ENCODE results near the gene SVOP.
"Not testable (repeated sequence)": the region's sequence is repeated elsewhere in the genome, so short reads cannot be mapped to it uniquely, and the experiment has no call there.

SVOP gene

DNA sequence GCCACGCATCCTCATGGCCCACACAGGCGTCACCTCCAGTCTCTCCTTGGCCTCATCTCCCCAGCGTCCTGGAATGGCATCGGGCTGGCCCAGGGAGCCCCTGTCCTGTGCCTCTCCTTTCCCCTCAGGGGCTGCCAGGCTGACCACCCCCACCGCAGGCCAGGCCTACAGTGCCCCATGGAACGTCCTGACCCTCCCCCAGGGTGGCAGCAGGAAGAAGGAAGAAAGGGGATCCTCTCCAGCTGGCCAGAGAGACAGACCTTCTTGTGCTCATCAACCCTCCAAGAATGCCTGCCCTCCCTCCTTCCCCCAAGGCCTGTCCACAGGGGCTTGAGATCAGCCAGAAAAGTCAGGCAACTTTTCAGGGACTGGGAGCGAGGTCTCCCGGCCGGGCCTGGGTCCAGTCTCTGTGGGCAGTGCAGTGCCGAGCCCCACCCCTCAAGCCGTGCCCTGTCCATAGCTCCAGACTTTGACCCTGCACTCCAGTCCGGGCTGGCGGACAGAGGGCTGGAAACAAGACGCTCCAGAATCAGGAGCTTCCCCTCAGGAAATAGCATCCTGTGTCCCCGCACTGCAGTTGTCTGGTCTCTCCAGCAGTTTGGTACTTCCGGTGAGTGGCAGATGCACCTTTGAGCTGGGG, 141.1 kb downstream of the SVOP start, which contains the start of gene DAO:
TSS of gene DAO (plus strand) at position 478 of the 640 bp plus-strand sequence. CDS start 4,915 bp downstream, outside the sequence.
- DNase-seq: no peak

DNA sequence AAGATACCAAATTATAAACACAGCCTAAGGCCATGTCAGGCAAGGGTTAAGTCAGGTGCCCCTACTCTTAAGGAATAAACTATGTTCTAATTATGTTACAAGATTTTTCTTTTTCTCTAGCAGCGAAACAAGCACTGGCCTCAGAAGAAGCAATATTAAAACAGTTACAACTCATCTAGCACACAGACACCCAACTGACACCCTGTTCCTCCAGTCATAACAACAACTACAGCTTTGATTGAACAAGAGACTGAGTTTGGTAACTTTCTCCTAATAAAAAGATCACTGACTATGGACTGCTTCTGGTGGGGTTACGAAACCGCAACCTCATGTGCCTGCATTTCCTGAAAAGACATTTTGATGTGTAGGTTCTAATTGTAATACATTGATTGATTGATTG, 144.3 kb downstream of the SVOP start:
- no peak for DNase-seq

DNA sequence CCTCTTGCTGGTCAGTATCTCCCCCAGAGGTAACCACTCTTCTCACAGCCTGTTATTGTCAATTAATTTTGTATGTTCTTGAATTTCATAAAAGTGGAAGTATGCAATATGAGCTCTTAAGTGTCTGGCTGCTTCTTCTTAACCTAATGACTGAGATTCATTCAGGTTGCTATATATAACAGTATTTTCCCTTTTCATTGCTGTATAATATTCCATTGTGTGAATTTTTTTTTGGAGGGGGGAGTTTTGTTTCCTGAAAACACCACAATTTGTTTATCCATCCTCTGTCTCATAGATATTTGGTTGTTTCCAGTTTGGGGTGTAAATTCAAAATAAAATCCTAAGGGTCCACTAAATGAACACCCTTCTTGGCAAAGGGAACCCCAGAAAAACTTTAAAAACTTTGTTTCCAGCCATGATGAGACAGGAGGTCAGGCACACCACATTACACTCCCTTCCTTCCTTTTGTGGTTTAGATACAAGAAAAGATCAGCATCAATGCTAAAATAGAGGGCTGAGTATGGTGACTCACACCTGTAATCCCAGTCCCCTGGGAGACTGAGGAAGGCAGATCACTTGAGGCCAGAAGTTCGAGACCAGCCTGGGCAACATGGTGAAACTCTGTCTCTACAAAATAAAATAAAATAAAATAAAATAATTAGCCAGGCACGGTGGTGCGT, 145.0 kb downstream of the SVOP start:
- no peak for DNase-seq

DNA sequence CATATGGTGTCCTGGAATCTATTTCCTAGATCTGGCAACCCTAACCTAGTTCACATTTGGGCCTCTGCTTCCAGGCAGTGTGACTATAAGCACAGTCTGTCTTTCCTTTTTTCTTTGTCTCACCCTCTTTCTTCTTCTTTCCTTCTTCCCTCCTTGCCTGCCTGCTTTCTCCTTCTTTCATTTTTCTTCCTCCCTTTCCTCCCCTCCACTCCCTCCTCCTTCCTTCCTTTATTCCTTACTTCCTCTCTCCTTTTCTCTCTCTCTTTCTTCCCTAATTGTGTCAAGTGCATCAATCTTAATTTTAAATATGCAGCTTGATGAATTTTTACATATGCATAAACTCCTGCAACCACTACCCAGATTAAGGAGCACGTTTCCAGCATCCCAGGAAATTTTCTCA, 145.6 kb downstream of the SVOP start:
- no peak for DNase-seq

DNA sequence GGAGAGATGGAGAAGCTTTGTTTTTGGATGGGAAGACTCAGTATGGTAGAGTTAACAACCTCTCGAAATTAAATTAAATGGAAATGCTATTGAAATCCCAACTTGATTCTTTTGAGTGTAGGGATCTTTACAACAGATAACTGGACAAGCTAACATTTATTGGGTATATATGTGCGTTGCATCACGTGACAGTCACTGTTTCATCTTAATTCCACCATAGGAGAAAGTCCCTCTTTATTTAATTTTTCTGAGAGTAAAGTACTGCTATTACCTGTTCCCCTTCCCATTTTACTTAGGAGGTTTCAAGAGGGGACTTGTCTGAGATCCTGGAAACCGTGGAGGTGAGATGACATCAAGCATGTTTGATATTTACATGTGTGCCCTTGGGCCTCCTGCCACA, 152.1 kb downstream of the SVOP start:
- no peak for DNase-seq

DNA sequence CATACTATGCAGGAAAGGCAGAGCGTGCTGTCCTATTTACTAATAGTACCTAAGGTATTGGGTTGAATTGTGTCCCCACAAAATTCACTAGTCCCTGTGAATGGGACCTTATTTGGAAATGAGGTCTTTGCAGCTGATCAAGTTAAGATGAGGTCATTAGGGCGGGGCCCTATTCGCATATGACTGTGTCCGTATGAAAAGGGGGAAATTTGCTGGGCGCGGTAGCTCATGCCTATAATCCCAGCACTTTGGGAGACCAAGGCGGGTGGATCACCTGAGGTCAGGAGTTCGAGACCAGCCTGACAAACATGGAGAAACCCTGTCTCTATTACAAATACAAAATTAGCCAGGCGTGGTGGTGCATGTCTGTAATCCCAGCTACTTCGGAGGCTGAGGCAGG, 154.8 kb downstream of the SVOP start:
- DNase-seq: not testable (repeated sequence)

DNA sequence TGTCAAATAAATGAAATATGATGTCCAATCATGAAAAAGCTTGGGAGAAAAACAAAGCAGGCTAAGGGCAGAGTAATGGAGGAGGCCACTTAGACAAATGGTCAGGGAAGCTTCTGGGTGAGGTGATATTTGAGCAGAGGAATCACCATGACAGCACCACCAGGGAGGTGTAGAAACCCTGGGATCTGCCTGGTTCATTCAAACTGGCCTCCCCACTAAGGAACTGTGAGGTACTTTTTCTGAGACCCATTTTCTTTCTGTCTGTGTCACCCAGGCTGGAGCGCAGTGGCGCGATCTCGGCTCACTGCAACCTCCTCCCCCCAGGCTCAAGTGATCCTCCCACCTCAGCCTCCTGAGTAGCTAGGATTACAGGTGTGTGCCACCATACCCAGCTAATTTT, 155.7 kb downstream of the SVOP start:
- no peak for DNase-seq

DNA sequence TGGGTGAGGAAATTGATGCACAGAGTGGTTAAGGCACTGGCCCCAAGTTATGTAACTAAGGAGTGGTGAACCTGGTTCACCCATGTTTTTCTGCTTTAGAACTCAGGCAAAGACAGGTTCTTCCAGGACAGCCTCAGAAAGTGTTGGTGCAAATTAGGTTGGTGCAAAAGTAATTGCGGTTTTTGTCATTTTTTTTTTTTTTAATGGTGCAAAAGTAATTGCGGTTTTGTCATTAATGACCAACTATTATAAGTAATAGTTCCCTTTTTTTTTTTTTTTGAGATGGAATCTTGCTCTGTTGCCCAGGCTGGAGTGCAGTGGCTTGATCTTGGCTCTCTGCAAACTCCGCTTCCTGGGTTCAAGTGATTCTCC, 158.3 kb downstream of the SVOP start:
- no peak for DNase-seq

DNA sequence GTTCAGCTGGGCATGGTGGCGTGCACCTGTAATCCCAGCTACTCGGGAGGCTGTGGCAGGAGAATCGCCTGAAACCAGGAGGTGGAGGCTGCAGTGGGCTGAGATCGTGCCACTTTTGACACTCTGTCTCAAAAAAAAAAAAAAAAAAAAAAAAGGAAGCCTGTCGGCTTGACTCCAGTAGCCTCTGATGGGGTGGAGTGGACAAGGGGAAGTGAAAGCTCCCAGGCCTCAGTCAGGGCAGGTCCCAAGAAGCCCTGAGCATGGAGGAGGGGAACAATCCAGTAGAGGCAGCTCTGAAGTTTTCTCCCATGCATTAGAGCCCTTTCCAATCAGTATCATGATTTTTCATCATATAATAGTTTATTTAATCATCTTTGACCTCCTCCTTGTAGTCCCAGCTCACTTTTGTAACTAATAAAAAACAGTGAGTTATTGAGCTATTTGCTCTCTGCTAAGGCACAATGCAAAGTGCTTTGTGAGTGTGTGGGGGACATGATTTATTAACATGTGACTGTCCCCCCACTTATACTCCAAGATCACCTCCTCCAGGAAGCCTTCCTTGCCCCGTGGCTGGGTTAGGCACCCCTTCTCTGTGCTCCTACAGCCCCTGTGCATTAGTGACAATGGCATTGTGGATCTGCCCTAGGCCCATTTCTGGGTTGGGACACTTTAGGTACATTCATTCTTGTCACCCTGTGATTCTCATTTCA, 158.8 kb downstream of the SVOP start:
- DNase-seq: no peak

DNA sequence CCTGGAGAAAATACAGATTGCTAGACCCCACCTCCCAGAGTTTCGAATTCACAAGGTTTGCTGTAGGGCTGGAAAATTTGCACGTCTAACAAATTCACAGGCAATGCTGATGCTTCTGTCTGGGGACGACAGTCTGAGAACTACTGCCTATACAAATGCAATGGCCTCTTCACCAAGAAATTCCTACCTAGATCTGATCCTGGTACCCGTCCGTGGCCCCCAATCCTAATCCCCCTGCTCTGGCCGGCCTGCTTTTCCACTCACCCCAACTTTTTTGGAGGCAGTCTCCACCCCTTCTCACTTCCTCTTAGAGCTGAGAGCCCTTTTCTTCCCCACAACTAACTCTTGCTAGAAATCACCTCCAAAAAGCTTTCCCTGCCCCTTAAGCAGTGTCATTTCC, 160.4 kb downstream of the SVOP start:
- DNase-seq: no peak

DNA sequence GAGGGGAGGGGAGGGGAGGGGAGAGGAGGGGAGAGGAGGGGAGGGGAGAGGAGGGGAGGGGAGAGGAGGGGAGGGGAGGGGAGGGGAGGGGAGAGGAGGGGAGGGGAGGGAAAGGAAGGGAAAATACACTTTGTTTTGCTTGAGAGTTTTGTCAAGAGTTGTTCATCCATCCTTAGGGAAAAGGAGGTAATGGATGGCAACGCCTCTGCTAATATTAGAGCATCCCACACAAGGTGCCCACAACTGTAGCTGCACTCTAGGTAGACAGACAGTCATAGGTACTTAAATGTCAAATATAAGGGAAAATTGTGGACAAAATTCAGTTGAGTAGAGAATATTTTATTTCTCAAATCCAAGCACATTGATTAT, 161.0 kb downstream of the SVOP start:
- no peak for DNase-seq

DNA sequence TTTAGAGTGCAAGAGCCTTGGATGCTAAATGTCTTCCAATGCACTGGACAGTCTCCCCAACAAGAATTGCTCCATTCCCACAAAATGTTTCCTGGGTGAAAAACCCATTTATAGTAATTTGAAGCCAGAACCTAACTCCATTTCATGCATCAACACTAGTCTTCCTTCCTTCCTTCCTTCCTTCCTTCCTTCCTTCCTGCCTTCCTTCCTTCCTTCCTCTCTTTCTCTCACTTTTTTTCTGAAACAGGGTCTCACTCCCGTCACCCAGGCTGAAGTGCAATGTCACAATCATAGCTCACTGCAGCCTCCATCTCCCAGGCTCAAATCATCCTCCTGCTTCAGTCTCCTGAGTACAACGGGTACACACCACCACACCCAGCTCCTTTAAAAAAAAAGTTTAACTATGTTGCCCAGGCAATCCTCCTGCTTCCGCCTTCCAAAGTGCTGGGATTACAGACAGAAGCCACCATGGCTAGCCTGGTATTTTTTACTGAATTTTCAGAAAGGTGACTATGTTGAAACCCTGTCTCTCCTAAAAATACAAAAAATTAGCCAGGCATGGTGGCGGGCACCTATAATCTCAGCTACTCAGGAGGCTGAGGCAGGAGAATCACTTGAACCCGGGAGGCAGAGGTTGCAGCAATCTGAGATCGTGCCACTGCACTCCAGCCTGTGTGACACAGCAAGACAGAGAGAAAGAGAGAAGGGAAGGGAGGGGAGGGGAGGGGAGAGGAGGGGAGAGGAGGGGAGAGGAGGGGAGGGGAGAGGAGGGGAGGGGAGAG, 161.5 kb downstream of the SVOP start:
- not testable (repeated sequence) for DNase-seq

DNA sequence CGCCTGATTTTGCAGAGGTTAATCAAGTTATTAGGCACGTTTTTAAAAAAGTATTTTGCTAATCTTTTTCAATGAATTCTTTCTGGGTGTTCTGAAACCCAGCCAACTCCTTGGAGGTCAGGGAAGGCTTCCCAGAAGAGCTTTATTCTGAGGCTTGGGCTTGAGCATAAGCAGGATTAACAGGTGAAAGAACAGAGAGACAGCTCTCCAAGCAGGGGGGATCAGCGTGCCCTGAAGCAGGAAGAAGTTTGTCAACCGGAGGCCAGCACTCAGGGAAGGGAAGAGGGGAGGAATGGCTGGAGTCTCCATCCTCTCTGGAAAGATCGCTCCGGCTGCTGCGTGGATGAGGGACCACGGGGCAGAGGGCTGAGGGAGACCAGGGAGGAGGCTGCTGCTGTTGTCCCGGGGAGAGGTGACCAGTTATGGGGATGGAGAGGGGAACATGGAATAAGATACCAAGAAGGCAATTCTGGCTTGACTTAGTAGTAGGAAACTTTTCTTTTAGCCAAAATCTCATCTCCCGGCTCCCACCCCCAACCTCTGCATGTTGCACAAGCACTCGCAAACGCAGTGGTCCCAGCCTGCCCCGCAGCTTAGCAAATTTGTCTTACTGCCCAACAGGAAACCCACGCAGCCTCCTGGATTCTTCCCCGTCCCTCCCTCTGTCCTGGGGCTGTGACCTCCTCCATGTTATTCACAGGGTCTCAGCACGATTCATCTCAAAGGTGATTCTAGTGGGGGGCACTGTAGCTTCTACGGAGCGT, 162.4 kb downstream of the SVOP start:
- DNase-seq: no peak
